Heart left ventricle (tissue), 13 donors: ENCODE results near the gene KRT32.

ENCODE experiments used
- POLR2A ChIP-seq, 2 donors: fragments of 450-650 bp; IDR thresholded peaks; one replicate each; pipeline ENCODE4 v1.6.1; 2017; ENCODE audit warnings: antibody characterized with exemption in 2 of 2, mild to moderate bottlenecking in 2 of 2, moderate library complexity in 2 of 2
- TF ChIP-seq, protein P1 (sequence below), 12 donors: fragments of 200-600 bp; sonication (generic) in 4 of 12; IDR thresholded peaks; one replicate each; pipeline versions ENCODE4 v1.5.0 to v1.8.0; 2018 to 2022; ENCODE audit warnings: antibody characterized with exemption in 12 of 12, mild to moderate bottlenecking in 5 of 12
- donor health status: ischemic (EF 13 %, LVEDD 7.1; RV severe dilation, severe dysfunction).
- donor health status: DM: no; HTN: yes; CAD: no.
- donor health status: DM: no; HTN: no; CAD: no.
- donor health status: ischemic (EF 25% LVEDD 6.9; RV normal size, moderate dysfunction).
- donor health status: ischemic (EF 25% LVEDD 5.7; RV mildly dilated, moderate dysfunction).
- donor health status: ischemic (EF 35%, LVEDD 5.7; RV mildly dilated, moderate dysfunction).
- donor health status: nonischemic (EF 11% LVEDD 7.7; RV severe dilation, severe dysfunction).
- donor health status: DM: yes; HTN: yes; CAD: no.
- donor health status: PGD.
- donor health status: ischemic (EF 29% LVEDD 5.4; RV normal size, mild dysfunction).
- donor health status: nonischemic (EF 23%, LVEDD 6.1; RV moderate dilation, normal function).

DNA sequence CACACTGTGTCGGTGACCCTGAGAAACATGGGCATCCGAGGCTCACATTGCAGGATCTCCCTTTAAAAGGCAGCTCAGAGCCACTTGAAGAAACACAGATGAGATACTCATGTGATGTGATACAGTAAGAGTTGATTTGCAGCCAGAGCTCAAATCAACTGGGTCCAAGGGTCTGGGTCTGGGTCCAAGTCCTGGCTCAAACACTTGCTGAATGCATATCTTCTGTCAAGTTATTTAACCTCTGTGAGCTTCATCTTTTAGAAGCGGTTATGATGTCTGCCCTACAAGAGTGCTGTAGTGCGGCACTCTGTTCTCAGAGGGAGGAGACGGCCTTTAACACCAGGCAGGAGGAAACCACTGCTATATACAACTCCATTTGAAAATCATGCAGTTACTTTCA, 32.8 kb downstream of the KRT32 start:
- TF ChIP-seq, protein P1, sequence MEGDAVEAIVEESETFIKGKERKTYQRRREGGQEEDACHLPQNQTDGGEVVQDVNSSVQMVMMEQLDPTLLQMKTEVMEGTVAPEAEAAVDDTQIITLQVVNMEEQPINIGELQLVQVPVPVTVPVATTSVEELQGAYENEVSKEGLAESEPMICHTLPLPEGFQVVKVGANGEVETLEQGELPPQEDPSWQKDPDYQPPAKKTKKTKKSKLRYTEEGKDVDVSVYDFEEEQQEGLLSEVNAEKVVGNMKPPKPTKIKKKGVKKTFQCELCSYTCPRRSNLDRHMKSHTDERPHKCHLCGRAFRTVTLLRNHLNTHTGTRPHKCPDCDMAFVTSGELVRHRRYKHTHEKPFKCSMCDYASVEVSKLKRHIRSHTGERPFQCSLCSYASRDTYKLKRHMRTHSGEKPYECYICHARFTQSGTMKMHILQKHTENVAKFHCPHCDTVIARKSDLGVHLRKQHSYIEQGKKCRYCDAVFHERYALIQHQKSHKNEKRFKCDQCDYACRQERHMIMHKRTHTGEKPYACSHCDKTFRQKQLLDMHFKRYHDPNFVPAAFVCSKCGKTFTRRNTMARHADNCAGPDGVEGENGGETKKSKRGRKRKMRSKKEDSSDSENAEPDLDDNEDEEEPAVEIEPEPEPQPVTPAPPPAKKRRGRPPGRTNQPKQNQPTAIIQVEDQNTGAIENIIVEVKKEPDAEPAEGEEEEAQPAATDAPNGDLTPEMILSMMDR (IDR thresholded peaks at IDR 0.05): no peak
- no peak for TF ChIP-seq POLR2A (IDR thresholded peaks at IDR 0.05)
